ENCODE measurements around the gene EVI5. TPM values are rescaled to one million over a fixed set of nuclear protein-coding genes. Genes with fewer than 3 reads are reported as not detected.

Gene EVI5
- total and polyA plus RNA-seq, 12 donors, result 3.6 to 63.1 (median 45.2) TPM

- H3K27me3 ChIP-seq, result no peaks in the 10 kb centered on the region
- no peak overlapping the region for H3K4me3 ChIP-seq
- H3K4me1 ChIP-seq (replicated peaks in 1 of 2), result peaks cover 4 to 11% of the 10 kb centered on the region in 2 donors
- intact Hi-C loops (cut with DNase I), result no loop called here
- no peak for TF ChIP-seq CTCF (IDR thresholded peaks at IDR 0.05)
- TF ChIP-seq POLR2A (IDR thresholded peaks at IDR 0.05), result no peak
- DNase-seq, result no peak
- no peaks in the 10 kb centered on the region for H3K9me3 ChIP-seq (replicated peaks in 1 of 3)
- WGBS, 4 donors, result 81 to 91% (median 85%) methylated on average over 6 of the region's 6 CpGs
- no peaks in the 10 kb centered on the region for H3K36me3 ChIP-seq (replicated peaks in 1 of 2)
- no peak overlapping the region for H3K27ac ChIP-seq
Measured at GRCh38 chr1:92563457-92564216, 221.3 kb downstream of the EVI5 start.

GRCh38 chr1:92556350-92556749 is 228.6 kb downstream of the EVI5 start:
- Histone ChIP-seq H3K9me3 (replicated peaks in 1 of 3) (no peaks in the 10 kb centered on the region), H3K36me3 (replicated peaks in 1 of 2) (no peaks in the 10 kb centered on the region), H3K27me3 (no peaks in the 10 kb centered on the region), H3K4me3 (no peak overlapping the region), H3K27ac (no peak overlapping the region), H3K4me1 (replicated peaks in 1 of 2) (no peaks in the 10 kb centered on the region)
- TF ChIP-seq POLR2A (IDR thresholded peaks at IDR 0.05), result no peak
- no peak for TF ChIP-seq CTCF (IDR thresholded peaks at IDR 0.05)
- WGBS, 4 donors, result 78 to 95% (median 90%) methylated on average over 1 of the region's 1 CpG
- intact Hi-C loops (cut with DNase I), result no loop called here
- no peak for DNase-seq

- Histone ChIP-seq H3K4me3 (no peak overlapping the region), H3K27ac (no peak overlapping the region), H3K27me3 (no peaks in the 10 kb centered on the region), H3K4me1 (replicated peaks in 1 of 2) (no peaks in the 10 kb centered on the region), H3K9me3 (replicated peaks in 1 of 3) (no peaks in the 10 kb centered on the region), H3K36me3 (replicated peaks in 1 of 2) (no peaks in the 10 kb centered on the region)
- DNase-seq, result no peak
- intact Hi-C loops (cut with DNase I), result no loop called here
- 89 to 92% (median 91%) methylated on average over 3 of the region's 3 CpGs for WGBS, 4 donors
- TF ChIP-seq CTCF (IDR thresholded peaks at IDR 0.05), result no peak
- no peak for TF ChIP-seq POLR2A (IDR thresholded peaks at IDR 0.05)
Measured at GRCh38 chr1:92554216-92554615, 230.7 kb downstream of the EVI5 start.

- H3K9me3 ChIP-seq (replicated peaks in 1 of 3), result no peaks in the 10 kb centered on the region
- H3K27ac ChIP-seq, result no peak overlapping the region
- H3K4me3 ChIP-seq, result no peak overlapping the region
- WGBS, 4 donors, result 3 to 25% (median 16%) methylated on average over 1 of the region's 1 CpG
- H3K4me1 ChIP-seq (replicated peaks in 1 of 2), result no peaks in the 10 kb centered on the region
- TF ChIP-seq POLR2A (IDR thresholded peaks at IDR 0.05) (no peak), CTCF (IDR thresholded peaks at IDR 0.05) (no peak)
- H3K27me3 ChIP-seq, result no peaks in the 10 kb centered on the region
- no peaks in the 10 kb centered on the region for H3K36me3 ChIP-seq (replicated peaks in 1 of 2)
- DNase-seq, result no peak
- intact Hi-C loops (cut with DNase I), result no loop called here
Measured at GRCh38 chr1:92551916-92552315, 233.0 kb downstream of the EVI5 start.

Measured in adrenal gland (tissue), 12 donors.